ENCODE data around the gene CHST9.

Gene CHST9

GRCh38 chr18:26911840-26912239 is 273.3 kb downstream of the CHST9 start:
- Histone ChIP-seq H3K27me3 (ENCODE audit: low read depth, low read length) (peaks cover 13% of the 10 kb centered on the region), H3K4me1 (ENCODE audit: low read length) (no peaks in the 10 kb centered on the region), H3K4me3 (ENCODE audit: low read length) (no peak overlapping the region), H2AFZ (ENCODE audit: low read depth, low read length) (no peak overlapping the region), H3K9ac (ENCODE audit: low read length) (no peak overlapping the region), H3K9me3 (ENCODE audit: insufficient read depth, low read length) (no peaks in the 10 kb centered on the region), H3K27ac (ENCODE audit: low read length) (no peak overlapping the region), H3K36me3 (replicated peaks; ENCODE audit: low read depth, low read length) (no peaks in the 10 kb centered on the region), H4K20me1 (ENCODE audit: insufficient read depth, low read length) (no peaks in the 10 kb centered on the region), H3K4me2 (ENCODE audit: low read length) (no peak overlapping the region), H3K79me2 (ENCODE audit: low read length) (no peaks in the 10 kb centered on the region)
- no peak for TF ChIP-seq EZH2phosphoT487 (IDR thresholded peaks at IDR 0.05; ENCODE audit: low read depth)
- TF ChIP-seq CTCF (IDR thresholded peaks at IDR 0.05; ENCODE audit: low read depth, low read length), result no peak

GRCh38 chr18:26909599-26910290 is 275.4 kb downstream of the CHST9 start:
- TF ChIP-seq CTCF (IDR thresholded peaks at IDR 0.05; ENCODE audit: low read depth, low read length) (no peak), EZH2phosphoT487 (IDR thresholded peaks at IDR 0.05; ENCODE audit: low read depth) (no peak)
- no peaks in the 10 kb centered on the region for H3K27me3 ChIP-seq (ENCODE audit: low read depth, low read length)
- no peaks in the 10 kb centered on the region for H3K4me1 ChIP-seq (ENCODE audit: low read length)
- no peak overlapping the region for H3K4me3 ChIP-seq (ENCODE audit: low read length)
- H3K9me3 ChIP-seq (ENCODE audit: insufficient read depth, low read length), result no peaks in the 10 kb centered on the region
- no peak overlapping the region for H3K27ac ChIP-seq (ENCODE audit: low read length)
- H4K20me1 ChIP-seq (ENCODE audit: insufficient read depth, low read length), result no peaks in the 10 kb centered on the region
- H3K36me3 ChIP-seq (replicated peaks; ENCODE audit: low read depth, low read length), result no peaks in the 10 kb centered on the region
- no peak overlapping the region for H3K9ac ChIP-seq (ENCODE audit: low read length)
- H3K79me2 ChIP-seq (ENCODE audit: low read length), result no peaks in the 10 kb centered on the region
- H3K4me2 ChIP-seq (ENCODE audit: low read length), result no peak overlapping the region
- H2AFZ ChIP-seq (ENCODE audit: low read depth, low read length), result no peak overlapping the region

GRCh38 chr18:26908906-26909305 is 276.2 kb downstream of the CHST9 start:
- no peaks in the 10 kb centered on the region for H3K9me3 ChIP-seq (ENCODE audit: insufficient read depth, low read length)
- TF ChIP-seq CTCF (IDR thresholded peaks at IDR 0.05; ENCODE audit: low read depth, low read length) (no peak), EZH2phosphoT487 (IDR thresholded peaks at IDR 0.05; ENCODE audit: low read depth) (no peak)

GRCh38 chr18:26902291-26902690 is 282.8 kb downstream of the CHST9 start:
- no peak overlapping the region for H3K9ac ChIP-seq (ENCODE audit: low read length)
- H3K36me3 ChIP-seq (replicated peaks; ENCODE audit: low read depth, low read length), result no peaks in the 10 kb centered on the region
- TF ChIP-seq EZH2phosphoT487 (IDR thresholded peaks at IDR 0.05; ENCODE audit: low read depth) (no peak), CTCF (IDR thresholded peaks at IDR 0.05; ENCODE audit: low read depth, low read length) (no peak)
- no peaks in the 10 kb centered on the region for H3K9me3 ChIP-seq (ENCODE audit: insufficient read depth, low read length)
- H3K4me2 ChIP-seq (ENCODE audit: low read length), result no peak overlapping the region
- H3K27ac ChIP-seq (ENCODE audit: low read length), result no peak overlapping the region
- no peaks in the 10 kb centered on the region for H3K4me1 ChIP-seq (ENCODE audit: low read length)
- H3K4me3 ChIP-seq (ENCODE audit: low read length), result no peak overlapping the region
- no peaks in the 10 kb centered on the region for H3K79me2 ChIP-seq (ENCODE audit: low read length)
- no peak overlapping the region for H2AFZ ChIP-seq (ENCODE audit: low read depth, low read length)
- H3K27me3 ChIP-seq (ENCODE audit: low read depth, low read length), result no peaks in the 10 kb centered on the region
- no peaks in the 10 kb centered on the region for H4K20me1 ChIP-seq (ENCODE audit: insufficient read depth, low read length)

More at GRCh38 chr18:26908906-26909305, 276.2 kb downstream of the CHST9 start:
- Histone ChIP-seq H3K9ac (ENCODE audit: low read length) (no peak overlapping the region), H3K27ac (ENCODE audit: low read length) (no peak overlapping the region), H3K27me3 (ENCODE audit: low read depth, low read length) (no peaks in the 10 kb centered on the region), H2AFZ (ENCODE audit: low read depth, low read length) (no peak overlapping the region), H3K4me3 (ENCODE audit: low read length) (no peak overlapping the region), H3K4me2 (ENCODE audit: low read length) (no peak overlapping the region), H3K36me3 (replicated peaks; ENCODE audit: low read depth, low read length) (no peaks in the 10 kb centered on the region), H4K20me1 (ENCODE audit: insufficient read depth, low read length) (no peaks in the 10 kb centered on the region), H3K79me2 (ENCODE audit: low read length) (no peaks in the 10 kb centered on the region), H3K4me1 (ENCODE audit: low read length) (no peaks in the 10 kb centered on the region)

Data from OCI-LY3 (cell line).